Vagina (tissue), 2 donors: ENCODE results near the gene DMRTB1.

ENCODE experiments used
- CTCF ChIP-seq, 3 experiments: fragments of 450-650 bp in 2 of 3; fragments of 200-600 bp in 1 of 3; sonication (generic) in 1 of 3; IDR thresholded peaks; one replicate each; pipeline ENCODE4 v1.5.1; 2017 to 2019; ENCODE audit warnings: antibody characterized with exemption in 3 of 3, mild to moderate bottlenecking in 2 of 3, moderate library complexity in 2 of 3
- POLR2A ChIP-seq, 2 donors: fragments of 450-650 bp; IDR thresholded peaks; one replicate each; pipeline ENCODE4 v1.6.1; 2017; ENCODE audit warnings: antibody characterized with exemption in 2 of 2, mild to moderate bottlenecking in 2 of 2, moderate library complexity in 2 of 2
- POLR2AphosphoS5 ChIP-seq, 2 donors: sonication (generic); formaldehyde crosslinking; IDR thresholded peaks; one replicate each; pipeline ENCODE4 v1.9.0; 2017; ENCODE audit warnings: antibody characterized with exemption in 2 of 2, mild to moderate bottlenecking in 2 of 2, low read depth in 1 of 2; ENCODE audit not compliant: insufficient read depth in 1 of 2

- TF ChIP-seq CTCF (IDR thresholded peaks at IDR 0.05) (no peak), POLR2AphosphoS5 (IDR thresholded peaks at IDR 0.05; ENCODE audit: insufficient read depth in 1 of 2, low read depth in 1 of 2) (no peak), POLR2A (IDR thresholded peaks at IDR 0.05) (no peak)
Measured at GRCh38 chr1:53447413-53447812, 11.8 kb upstream of the DMRTB1 start.
